Measurements from ENCODE around the gene ROPN1L. TPM values are rescaled to one million over a fixed set of nuclear protein-coding genes. Genes with fewer than 3 reads are reported as not detected.
A peak's percentile ranks its signal among the peaks of the same experiment; 100 is the strongest.

ROPN1L gene
- total and polyA plus RNA-seq, 2 donors from 2014 or later, result 1.4 to 1.7 TPM

DNA sequence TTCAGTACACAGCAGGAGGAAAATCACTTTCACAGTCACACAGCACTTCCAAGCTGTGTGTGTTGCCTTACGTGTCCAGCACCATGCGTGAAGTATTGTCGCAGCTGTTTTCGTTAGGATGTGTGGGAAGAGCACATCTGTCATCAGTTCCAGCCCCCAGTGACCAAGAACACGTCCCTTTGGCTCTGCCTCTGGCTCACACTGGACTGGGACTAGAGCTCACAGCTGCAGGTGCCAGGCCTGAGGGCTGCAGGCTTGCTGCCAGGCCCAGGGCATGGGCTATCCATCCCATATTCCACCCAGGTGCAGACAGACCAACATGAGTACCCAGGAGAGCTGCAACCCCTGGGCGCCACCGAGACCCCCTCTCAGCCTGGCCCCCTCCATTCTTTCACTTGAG lies 61.6 kb downstream of the ROPN1L start:
- DNase-seq, result no peak
- Histone ChIP-seq H3K4me1 (ENCODE audit: control insufficient read depth in 2 of 3, insufficient read depth in 2 of 3, low read depth in 1 of 3, low read length in 3 of 3) (peaks cover 0 to 17% (median 14%) of the 10 kb centered on the region in 3 donors), H3K27ac (ENCODE audit: low read depth in 2 of 2, low read length in 2 of 2) (peak overlapping the region in 1 of 2 donors; percentile 41), H3K9ac (ENCODE audit: low read length in 3 of 3) (no peak overlapping the region), H3K36me3 (ENCODE audit: control insufficient read depth in 2 of 3, insufficient read depth in 3 of 3, low read length in 3 of 3) (no peaks in the 10 kb centered on the region), H3K27me3 (ENCODE audit: control insufficient read depth, insufficient read depth, low read length) (no peaks in the 10 kb centered on the region), H3K4me3 (ENCODE audit: low read length in 3 of 3) (no peak overlapping the region), H3K9me3 (ENCODE audit: control insufficient read depth in 2 of 3, insufficient read depth in 1 of 3, low read length in 3 of 3) (no peaks in the 10 kb centered on the region)
- intact Hi-C loops (cut with DNase I), result no loop called here
- FAIRE-seq, result no peak
- TF ChIP-seq, protein P1, sequence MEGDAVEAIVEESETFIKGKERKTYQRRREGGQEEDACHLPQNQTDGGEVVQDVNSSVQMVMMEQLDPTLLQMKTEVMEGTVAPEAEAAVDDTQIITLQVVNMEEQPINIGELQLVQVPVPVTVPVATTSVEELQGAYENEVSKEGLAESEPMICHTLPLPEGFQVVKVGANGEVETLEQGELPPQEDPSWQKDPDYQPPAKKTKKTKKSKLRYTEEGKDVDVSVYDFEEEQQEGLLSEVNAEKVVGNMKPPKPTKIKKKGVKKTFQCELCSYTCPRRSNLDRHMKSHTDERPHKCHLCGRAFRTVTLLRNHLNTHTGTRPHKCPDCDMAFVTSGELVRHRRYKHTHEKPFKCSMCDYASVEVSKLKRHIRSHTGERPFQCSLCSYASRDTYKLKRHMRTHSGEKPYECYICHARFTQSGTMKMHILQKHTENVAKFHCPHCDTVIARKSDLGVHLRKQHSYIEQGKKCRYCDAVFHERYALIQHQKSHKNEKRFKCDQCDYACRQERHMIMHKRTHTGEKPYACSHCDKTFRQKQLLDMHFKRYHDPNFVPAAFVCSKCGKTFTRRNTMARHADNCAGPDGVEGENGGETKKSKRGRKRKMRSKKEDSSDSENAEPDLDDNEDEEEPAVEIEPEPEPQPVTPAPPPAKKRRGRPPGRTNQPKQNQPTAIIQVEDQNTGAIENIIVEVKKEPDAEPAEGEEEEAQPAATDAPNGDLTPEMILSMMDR (IDR thresholded peaks at IDR 0.05; ENCODE audit: borderline replicate concordance, extremely low read depth, insufficient read depth), result no peak

DNA sequence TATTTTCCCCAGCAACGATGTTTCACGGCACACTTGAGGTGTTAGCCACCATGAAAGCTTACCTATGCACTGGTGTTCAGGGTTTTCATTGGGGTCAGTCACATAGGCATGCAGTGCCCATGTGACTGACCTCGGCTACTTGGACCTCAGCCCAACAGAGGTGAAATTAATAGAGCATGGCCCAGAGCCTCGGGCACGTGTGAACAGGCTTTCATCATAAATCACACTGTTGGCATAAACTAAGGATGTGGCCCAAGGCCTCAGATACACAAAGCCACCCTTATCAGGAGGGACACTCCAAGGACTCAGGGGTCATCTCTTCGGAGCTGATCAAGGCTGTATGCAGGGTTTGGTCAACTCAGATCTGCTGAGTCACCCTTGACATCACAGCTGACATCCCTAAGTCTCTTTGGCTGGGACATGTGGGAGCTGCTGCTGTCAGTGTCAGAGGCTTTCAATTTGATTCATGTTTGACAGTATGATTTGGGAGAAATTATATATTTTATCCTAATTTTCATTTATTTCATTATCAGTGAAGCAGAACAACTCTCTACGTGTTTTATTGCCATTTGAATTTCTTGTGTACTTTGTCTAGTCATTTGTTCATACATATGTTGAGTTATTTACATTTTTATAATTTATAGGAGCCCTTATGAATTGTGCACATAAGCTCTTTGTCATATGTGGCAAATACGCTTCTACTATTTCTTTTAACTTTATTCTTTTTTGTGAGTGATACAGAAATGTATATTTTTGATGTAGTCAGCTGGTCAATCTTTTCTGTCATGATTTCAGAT lies 62.5 kb downstream of the ROPN1L start:
- peak in 4 of 5 donors; percentile 58 to 79 (median 68) for DNase-seq
- TF ChIP-seq, protein P1 (IDR thresholded peaks at IDR 0.05; ENCODE audit: borderline replicate concordance, extremely low read depth, insufficient read depth), result no peak
- H3K9ac ChIP-seq (ENCODE audit: low read length in 3 of 3), result no peak overlapping the region
- no peak for FAIRE-seq
- peak overlapping the region in 1 of 2 donors; percentile 41 for H3K27ac ChIP-seq (ENCODE audit: low read depth in 2 of 2, low read length in 2 of 2)
- peaks cover 0 to 21% (median 14%) of the 10 kb centered on the region in 3 donors for H3K4me1 ChIP-seq (ENCODE audit: control insufficient read depth in 2 of 3, insufficient read depth in 2 of 3, low read depth in 1 of 3, low read length in 3 of 3)
- H3K36me3 ChIP-seq (ENCODE audit: control insufficient read depth in 2 of 3, insufficient read depth in 3 of 3, low read length in 3 of 3), result no peaks in the 10 kb centered on the region
- H3K27me3 ChIP-seq (ENCODE audit: control insufficient read depth, insufficient read depth, low read length), result no peaks in the 10 kb centered on the region
- intact Hi-C loops (cut with DNase I), result no loop called here
- H3K4me3 ChIP-seq (ENCODE audit: low read length in 3 of 3), result no peak overlapping the region
- H3K9me3 ChIP-seq (ENCODE audit: control insufficient read depth in 2 of 3, insufficient read depth in 1 of 3, low read length in 3 of 3), result no peaks in the 10 kb centered on the region

DNA sequence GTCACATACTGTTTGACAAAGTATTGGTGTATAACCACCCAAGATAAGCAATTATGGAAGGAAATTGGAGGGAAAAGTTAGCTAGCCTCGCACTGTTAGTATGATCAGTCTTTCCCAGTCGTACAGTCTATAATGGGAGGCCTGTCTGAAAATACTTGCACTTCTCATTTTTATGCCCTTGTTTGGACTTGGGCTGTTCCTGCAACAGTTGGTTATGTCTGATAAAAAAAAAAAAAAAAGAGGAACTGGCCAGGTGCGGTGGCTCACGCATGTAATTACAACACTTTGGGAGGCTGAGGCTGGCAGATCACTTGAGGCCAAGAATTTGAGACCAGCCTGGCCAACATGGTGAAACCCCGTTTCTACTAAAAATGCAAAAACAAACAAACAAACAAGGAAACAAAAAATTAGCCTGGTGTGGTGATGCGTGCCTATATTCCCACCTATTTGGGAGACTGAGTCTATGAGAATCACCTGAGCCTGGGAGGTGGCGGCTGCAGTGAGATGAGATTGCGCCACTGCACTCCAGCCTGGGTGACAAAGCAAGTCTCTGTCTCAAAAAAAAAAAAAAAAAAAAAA lies 63.9 kb downstream of the ROPN1L start:
- no peak for DNase-seq
- no peak overlapping the region for H3K9ac ChIP-seq (ENCODE audit: low read length in 3 of 3)
- FAIRE-seq, result no peak
- H3K9me3 ChIP-seq (ENCODE audit: control insufficient read depth in 2 of 3, insufficient read depth in 1 of 3, low read length in 3 of 3), result no peaks in the 10 kb centered on the region
- no peaks in the 10 kb centered on the region for H3K36me3 ChIP-seq (ENCODE audit: control insufficient read depth in 2 of 3, insufficient read depth in 3 of 3, low read length in 3 of 3)
- intact Hi-C loops (cut with DNase I), result no loop called here
- peaks cover 0 to 21% (median 14%) of the 10 kb centered on the region in 3 donors for H3K4me1 ChIP-seq (ENCODE audit: control insufficient read depth in 2 of 3, insufficient read depth in 2 of 3, low read depth in 1 of 3, low read length in 3 of 3)
- TF ChIP-seq, protein P1 (IDR thresholded peaks at IDR 0.05; ENCODE audit: borderline replicate concordance, extremely low read depth, insufficient read depth), result no peak
- no peaks in the 10 kb centered on the region for H3K27me3 ChIP-seq (ENCODE audit: control insufficient read depth, insufficient read depth, low read length)
- no peak overlapping the region for H3K27ac ChIP-seq (ENCODE audit: low read depth in 2 of 2, low read length in 2 of 2)
- no peak overlapping the region for H3K4me3 ChIP-seq (ENCODE audit: low read length in 3 of 3)
